A549 (cell line): Measurements from ENCODE around the gene GPATCH8. TPM values are rescaled to one million over a fixed set of nuclear protein-coding genes. Genes with fewer than 3 reads are reported as not detected.

Source experiments
- ATAC-seq, 2 experiments: fragments of 200-7000 bp in 1 of 2; fragments of >200 bp in 1 of 2; cut with Nextera tagmentation in 1 of 2; cut with Tn5 transposase in 1 of 2; 3 replicates each; pipeline versions ENCODE4 v1.8.0 to v1.9.1; 2018 to 2020; ENCODE audit warnings: mild to moderate bottlenecking in 1 of 2, moderate library complexity in 1 of 2
- CTCF ChIA-PET: fragments of 300-600 bp; sonication (Branson Sonifier 250); formaldehyde crosslinking; extraction: SDS; loops from one replicate; lab custom pipeline; 2021; ENCODE audit warnings: antibody characterized with exemption, inconsistent platforms; lab: Yijun Ruan, JAX
- POLR2A ChIA-PET: fragments of 350-600 bp; formaldehyde crosslinking; extraction: SDS; loops from one replicate; lab custom pipeline; 2021; ENCODE audit warnings: antibody characterized with exemption, inconsistent platforms; lab: Yijun Ruan, JAX
- DNase-seq, 2 experiments: peaks; one replicate each; pipeline versions ENCODE4 v3.0.0 to v3.0.0-alpha.2; 2011 to 2016; ENCODE audit warnings: low read depth in 1 of 2, low spot score in 1 of 2
- FAIRE-seq: peaks from 2 replicates; lab custom pipeline; 2011; peaks lifted over from hg19 to GRCh38; lab: Jason Lieb, UNC
- H3K27ac ChIP-seq, 2 experiments: fragments of >200 bp; sonication (Bioruptor Twin); formaldehyde crosslinking; 3 replicates each; pipeline ENCODE4 v1.5.1; 2016 to 2017
- H3K4me1 ChIP-seq: fragments of >200 bp; sonication (Bioruptor Twin); formaldehyde crosslinking; 3 replicates; pipeline ENCODE4 v1.6.1; 2016
- H3K4me2 ChIP-seq: fragments of >200 bp; sonication (Bioruptor Twin); formaldehyde crosslinking; 3 replicates; pipeline ENCODE4 v1.6.1; 2016
- H3K4me3 ChIP-seq: fragments of >200 bp; sonication (Bioruptor Twin); formaldehyde crosslinking; 3 replicates; pipeline ENCODE4 v1.5.1; 2016
- H3K9me3 ChIP-seq: fragments of >200 bp; sonication (Bioruptor Twin); formaldehyde crosslinking; 3 replicates; pipeline ENCODE4 v1.6.1; 2016
- ATOH8 ChIP-seq: fragments of 250-450 bp; sonication (Bioruptor Pico); IDR thresholded peaks from 2 replicates; pipeline ENCODE4 v1.5.0; 2020; ENCODE audit warnings: low read depth, mild to moderate bottlenecking, moderate library complexity
- BCL3 ChIP-seq: fragments of >200 bp; sonication (Bioruptor Twin); formaldehyde crosslinking; IDR thresholded peaks from 3 replicates; pipeline ENCODE4 v1.6.1; 2016
- CBX2 ChIP-seq: fragments of 200-600 bp; sonication (generic); IDR thresholded peaks from 2 replicates; pipeline ENCODE4 v1.6.1; 2016; ENCODE audit warnings: low read depth, mild to moderate bottlenecking, borderline replicate concordance
- CBX8 ChIP-seq: fragments of 200-600 bp; sonication (generic); IDR thresholded peaks from 2 replicates; pipeline ENCODE4 v1.6.1; 2016
- CHD4 ChIP-seq: fragments of 200-600 bp; sonication (generic); IDR thresholded peaks from 2 replicates; pipeline ENCODE4 v1.6.1; 2016; ENCODE audit warnings: antibody characterized with exemption, mild to moderate bottlenecking, borderline replicate concordance
- E2F6 ChIP-seq: IDR thresholded peaks from 2 replicates; pipeline ENCODE4 v1.6.1; 2012; ENCODE audit warnings: low read depth, borderline replicate concordance
- EHMT2 ChIP-seq: fragments of 200-600 bp; sonication (generic); IDR thresholded peaks from 2 replicates; pipeline ENCODE4 v1.6.1; 2016; ENCODE audit warnings: antibody characterized with exemption, low read depth, mild to moderate bottlenecking, moderate library complexity
- FOSB ChIP-seq: fragments of 250-450 bp; sonication (Bioruptor Pico); IDR thresholded peaks from 2 replicates; pipeline ENCODE4 v1.5.0; 2020; ENCODE audit warnings: mild to moderate bottlenecking, moderate library complexity
- HDAC2 ChIP-seq: fragments of 200-600 bp; sonication (generic); IDR thresholded peaks from 2 replicates; pipeline ENCODE4 v1.6.1; 2016
- HOXB13 ChIP-seq: fragments of 250-450 bp; sonication (Bioruptor Pico); IDR thresholded peaks from 2 replicates; pipeline ENCODE4 v1.5.0; 2020; ENCODE audit warnings: low read depth, mild to moderate bottlenecking, moderate library complexity
- JUN ChIP-seq, 2 experiments: fragments of >200 bp; sonication (Bioruptor Twin); formaldehyde crosslinking; IDR thresholded peaks; 2 replicates in 1 of 2; 3 replicates in 1 of 2; pipeline ENCODE4 v1.6.1; 2016 to 2017
- JUNB ChIP-seq: fragments of >200 bp; sonication (Bioruptor Twin); formaldehyde crosslinking; IDR thresholded peaks from 2 replicates; pipeline ENCODE4 v1.6.1; 2016
- KDM5A ChIP-seq: fragments of 200-600 bp; sonication (generic); IDR thresholded peaks from 2 replicates; pipeline ENCODE4 v1.6.1; 2016; ENCODE audit warnings: antibody characterized with exemption, mild to moderate bottlenecking
- MAFK ChIP-seq: fragments of 450-650 bp; IDR thresholded peaks from 2 replicates; pipeline ENCODE4 v1.6.1; 2014; ENCODE audit not compliant: partially characterized antibody
- MAZ ChIP-seq: fragments of 150-350 bp; IDR thresholded peaks from 2 replicates; pipeline ENCODE4 v1.6.1; 2014; ENCODE audit warnings: antibody characterized with exemption, low read depth, low read length, borderline replicate concordance
- NFE2L2 ChIP-seq: fragments of 150-350 bp; conservative IDR thresholded peaks from 2 replicates; pipeline ENCODE4 v1.6.1; 2014; ENCODE audit warnings: low read length
- NPAS2 ChIP-seq: fragments of 250-450 bp; sonication (Bioruptor Pico); IDR thresholded peaks from 2 replicates; pipeline ENCODE4 v1.8.0; 2022; ENCODE audit warnings: mild to moderate bottlenecking, moderate library complexity, borderline replicate concordance
- PHF8 ChIP-seq: fragments of 200-600 bp; sonication (generic); IDR thresholded peaks from 2 replicates; pipeline ENCODE4 v1.6.1; 2016; ENCODE audit warnings: low read depth, mild to moderate bottlenecking, antibody characterized with exemption, moderate library complexity, borderline replicate concordance
- POLR2AphosphoS2 ChIP-seq: conservative IDR thresholded peaks from 2 replicates; pipeline ENCODE4 v1.6.1; 2012; ENCODE audit warnings: low read length, improper control_type of control experiment, inconsistent platforms
- RAD21 ChIP-seq, 2 experiments: fragments of >200 bp in 1 of 2; sonication (Bioruptor Twin) in 1 of 2; formaldehyde crosslinking in 1 of 2; IDR thresholded peaks in 1 of 2; conservative IDR thresholded peaks in 1 of 2; 2 replicates in 1 of 2; 3 replicates in 1 of 2; pipeline ENCODE4 v1.6.1; 2012 to 2018; ENCODE audit warnings: inconsistent platforms in 1 of 2
- WGBS: methylation state at CpG from one replicate; pipeline ENCODE4 v1.1.6; 2017; ENCODE audit errors: missing lambda C conversion rate; 5-methylcytosine and 5-hydroxymethylcytosine counted together
- polyA plus RNA-seq, 4 experiments: library from polyadenylated mRNA; depleted of rRNA in 3 of 4; stranded (reverse); fragments of >200 nt; fragmentation: RNase III in 1 of 4; extraction: RNeasy Plus Mini Kit Qiagen cat#74134 plus additional on column Dnase treatment in 1 of 4; gene quantifications; 2 replicates in 3 of 4; 3 replicates in 1 of 4; pipeline ENCODE4 v1.2.3, GENCODE V29; 2011 to 2017

Gene GPATCH8
- polyA plus RNA-seq, 2 of the 4 experiments (the other 2 are of a cell fraction), result 21.7 to 27.3 TPM

DNA sequence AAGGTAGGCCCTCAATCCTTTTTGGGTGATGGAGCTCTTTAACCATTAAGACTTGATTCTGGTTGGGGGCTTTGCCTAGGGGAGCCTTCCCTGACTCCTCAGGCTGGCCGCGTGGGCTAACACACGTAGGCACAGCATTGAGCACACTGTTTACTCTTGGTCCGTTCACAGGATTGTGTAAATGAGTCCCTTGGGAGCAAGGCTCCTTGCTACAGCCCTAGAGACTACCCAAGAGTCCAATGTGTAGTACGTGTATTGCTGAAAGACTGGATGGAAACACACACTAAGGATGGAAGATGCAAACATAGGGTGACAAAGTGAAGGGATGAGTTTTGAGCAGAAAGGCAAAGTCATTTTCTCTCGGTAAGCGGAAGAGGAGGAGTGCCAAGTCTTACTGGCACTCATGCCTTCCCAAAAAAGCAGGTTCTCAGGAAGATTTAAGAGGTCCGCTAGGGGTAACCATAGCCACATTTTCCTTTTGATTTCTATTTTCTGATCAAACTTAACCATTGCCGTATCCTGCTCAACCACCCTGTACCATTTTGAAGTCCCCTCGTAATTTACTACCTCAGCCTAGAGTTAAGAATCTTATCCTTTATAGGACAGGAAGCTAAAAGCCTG lies 112.8 kb downstream of the GPATCH8 start (continued):
- no peak for TF ChIP-seq MAZ

DNA sequence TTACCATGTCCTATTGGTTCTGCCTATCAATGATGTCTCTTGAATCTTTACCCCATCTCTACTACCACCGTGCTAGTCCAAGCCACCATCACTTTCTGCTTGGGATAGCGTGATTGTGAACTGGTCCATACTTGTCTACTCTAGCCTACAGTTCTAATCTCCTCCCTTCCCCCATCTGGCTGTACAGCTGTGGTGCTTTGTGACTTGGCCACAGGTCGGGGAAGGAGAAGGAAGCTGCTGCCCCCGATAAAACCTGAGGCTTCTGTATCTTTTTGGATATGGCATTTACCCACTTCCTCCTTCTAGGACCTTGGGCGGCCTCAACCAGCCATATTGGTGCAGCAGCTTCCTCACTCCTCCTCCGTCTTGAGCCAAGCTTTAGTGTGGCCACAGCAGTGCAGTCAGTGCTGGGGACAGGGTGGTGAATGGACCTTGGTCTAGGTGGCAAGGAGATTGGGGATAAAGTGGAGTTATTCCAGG lies 113.4 kb downstream of the GPATCH8 start:
- TF ChIP-seq CBX2, result no peak
- TF ChIP-seq BCL3, result no peak
- no peak for TF ChIP-seq PHF8
- TF ChIP-seq HDAC2, result no peak
- no peak for TF ChIP-seq JUNB
- no peak for TF ChIP-seq POLR2AphosphoS2
- no peak for TF ChIP-seq CHD4
- TF ChIP-seq HOXB13, result no peak
- no peak for TF ChIP-seq FOSB (CRISPR knock-in tag)
- TF ChIP-seq NPAS2 (CRISPR knock-in tag), result no peak
- no peak for TF ChIP-seq MAFK
- no peak for TF ChIP-seq JUN (IDR thresholded peaks at IDR 0.05)
- no peak for TF ChIP-seq EHMT2
- TF ChIP-seq CBX8, result no peak
- TF ChIP-seq ATOH8, result no peak
- no peak for TF ChIP-seq RAD21 (conservative IDR thresholded peaks at IDR 0.05 in 1 of 2, IDR thresholded peaks at IDR 0.05 in 1 of 2)
- Histone ChIP-seq H3K9me3 (no peaks in the 10 kb centered on the region), H3K27ac (no peak overlapping the region), H3K4me3 (no peak overlapping the region), H3K4me2 (no peak overlapping the region), H3K4me1 (peaks cover 3% of the 10 kb centered on the region; the same call in 1 of the 3 replicates)
- DNase-seq (no peak), FAIRE-seq (no peak), ATAC-seq (no peak)
- 89% methylated on average over 6 of the region's 6 CpGs for WGBS
- CTCF ChIA-PET, result interaction anchor here (1.0 to 6.8 kb wide), 4 partner anchors 9 to 247 kb away, joined by 3 to 62 read pairs (median 4); no protein-coding TSS in a partner anchor
- POLR2A ChIA-PET, result no interaction called here

DNA sequence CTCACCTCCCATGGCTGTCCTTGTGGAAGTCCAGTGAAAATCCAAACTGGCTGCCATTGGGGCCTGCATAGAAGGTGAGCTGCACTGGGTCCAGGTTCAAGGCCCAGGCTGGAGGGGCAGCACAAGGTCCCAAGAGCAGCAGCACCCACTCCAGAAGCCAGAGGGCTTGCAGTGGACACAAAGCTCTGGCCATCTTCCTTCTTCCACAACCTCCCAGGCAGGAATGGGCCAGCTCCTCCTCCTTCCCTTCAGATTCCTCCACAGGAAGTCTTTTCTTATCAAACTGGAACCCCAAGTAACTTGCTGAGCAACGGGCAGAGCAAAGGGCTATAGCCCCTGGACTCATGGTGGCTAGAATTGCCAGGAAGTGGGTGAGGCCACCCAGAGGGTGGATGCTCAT lies 113.9 kb downstream of the GPATCH8 start, which contains the start of gene ITGA2B:
ITGA2B (minus strand) TSS at position 369 of the 400 bp plus-strand sequence; CDS start at position 193, 176 bp downstream.
- no peak within 1 kb of the TSS for H3K4me2 ChIP-seq
- TF ChIP-seq E2F6 (no peak), KDM5A (no peak), NFE2L2 (no peak), PHF8 (no peak)
- TF ChIP-seq, all 56 proteins: peak for 0
- ChIA-PET CTCF (interaction anchor here (1.0 to 6.8 kb wide), 5 partner anchors 8 to 248 kb away, joined by 3 to 62 read pairs (median 3); no protein-coding TSS in a partner anchor), POLR2A (no interaction called here)
- DNase-seq (no peak), FAIRE-seq (no peak), ATAC-seq (no peak)
- Histone ChIP-seq H3K27ac (no peak within 1 kb of the TSS), H3K4me1 (peaks cover 3% of the 10 kb centered on the region; the same call in 1 of the 3 replicates), H3K9me3 (no peaks in the 10 kb centered on the region), H3K4me3 (no peak within 1 kb of the TSS)
- 76% methylated on average over 1 of the region's 1 CpG for WGBS
